NCI-H128 (cell line): ENCODE measurements around the gene KBTBD6.
"Not testable (repeated sequence)": the region's sequence is repeated elsewhere in the genome, so short reads cannot be mapped to it uniquely, and the experiment has no call there.

Experiments
- DNase-seq: peaks from one replicate; lab custom pipeline; 2025; ENCODE audit not compliant: unreplicated experiment; lab: John Stamatoyannopoulos, UW

KBTBD6 gene

DNA sequence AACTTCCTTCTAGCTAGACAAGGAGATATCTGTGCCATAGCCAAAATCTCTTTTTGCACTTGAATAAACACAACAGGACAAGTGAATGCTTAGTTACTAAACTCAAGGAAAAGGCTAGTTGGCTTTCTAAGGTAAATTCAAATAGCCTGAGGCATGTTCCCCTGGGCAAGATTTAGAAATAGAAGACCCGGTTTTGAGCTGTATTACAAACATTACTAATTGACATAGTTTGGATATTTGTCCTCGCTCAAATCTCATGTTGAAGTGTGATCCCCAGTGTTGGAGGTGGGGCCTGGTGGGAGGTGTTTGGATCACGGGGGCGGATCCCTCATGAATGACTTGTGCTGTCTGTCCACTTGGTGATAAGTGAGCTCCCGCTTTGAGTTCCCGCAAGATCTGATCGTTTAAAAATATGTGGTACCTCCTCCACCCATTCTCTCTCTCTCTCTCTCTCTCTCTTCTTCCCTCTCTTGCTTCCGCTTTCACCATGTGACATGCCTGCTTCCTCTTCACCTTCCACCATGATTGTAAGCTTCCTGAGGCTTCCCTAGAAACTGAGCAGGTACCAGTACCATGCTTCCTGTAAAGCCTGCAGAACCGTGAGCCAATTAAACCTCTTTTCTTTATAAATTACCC, 3.9 kb upstream of the KBTBD6 start:
- DNase-seq: no peak

DNA sequence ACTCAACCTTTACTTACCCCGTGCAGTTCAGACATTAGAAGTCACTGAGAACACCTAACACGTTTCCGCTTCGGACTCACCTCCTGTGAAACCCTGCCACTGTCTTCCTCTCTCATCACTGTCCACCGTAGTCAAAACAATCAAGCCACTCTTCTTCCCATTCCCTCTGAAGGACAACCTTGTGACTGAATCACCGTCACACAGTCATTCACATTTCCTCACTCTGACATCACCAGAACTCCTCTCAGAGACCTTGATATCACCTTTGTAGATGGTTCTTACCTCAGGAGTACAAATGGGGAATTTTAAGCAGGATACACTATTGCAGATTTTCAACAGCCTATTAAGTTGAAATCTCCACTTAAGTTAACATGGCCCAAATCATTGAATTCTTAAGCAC, 1.3 kb upstream of the KBTBD6 start:
- DNase-seq: no peak

GRCh38 chr13:41131660-41132511, 716 bp downstream of the KBTBD6 start:
- not testable (repeated sequence) for DNase-seq

GRCh38 chr13:41131189-41131588, 1.4 kb downstream of the KBTBD6 start:
- not testable (repeated sequence) for DNase-seq

GRCh38 chr13:41130356-41130755, 2.2 kb downstream of the KBTBD6 start:
- DNase-seq: no peak

GRCh38 chr13:41127701-41128100, 4.9 kb downstream of the KBTBD6 start:
- DNase-seq: no peak

GRCh38 chr13:41122838-41123237, 9.8 kb downstream of the KBTBD6 start:
- no peak for DNase-seq

GRCh38 chr13:41117869-41118268, 14.7 kb downstream of the KBTBD6 start:
- no peak for DNase-seq

DNA sequence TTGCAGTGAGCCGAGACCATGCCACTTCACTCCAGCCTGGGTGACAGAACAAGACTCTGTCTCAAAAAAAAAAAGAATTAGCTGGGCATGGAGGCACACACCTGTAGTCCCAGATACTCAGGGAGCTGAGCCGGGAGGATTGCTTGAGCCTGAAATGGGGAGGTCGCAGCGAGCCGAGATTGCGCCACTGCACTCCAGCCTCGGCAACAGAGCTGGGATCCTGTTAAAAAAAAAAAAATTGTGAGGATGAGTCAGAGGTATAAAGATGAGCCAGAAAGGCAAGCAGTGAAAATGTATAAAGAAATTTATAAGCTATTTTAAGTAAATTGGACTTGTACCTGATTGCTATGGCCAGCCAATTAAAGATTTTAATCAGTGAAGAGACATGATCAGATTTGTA, 21.1 kb downstream of the KBTBD6 start:
- DNase-seq: no peak

- no peak for DNase-seq
Measured at GRCh38 chr13:41107584-41108014, 25.0 kb downstream of the KBTBD6 start.

DNA sequence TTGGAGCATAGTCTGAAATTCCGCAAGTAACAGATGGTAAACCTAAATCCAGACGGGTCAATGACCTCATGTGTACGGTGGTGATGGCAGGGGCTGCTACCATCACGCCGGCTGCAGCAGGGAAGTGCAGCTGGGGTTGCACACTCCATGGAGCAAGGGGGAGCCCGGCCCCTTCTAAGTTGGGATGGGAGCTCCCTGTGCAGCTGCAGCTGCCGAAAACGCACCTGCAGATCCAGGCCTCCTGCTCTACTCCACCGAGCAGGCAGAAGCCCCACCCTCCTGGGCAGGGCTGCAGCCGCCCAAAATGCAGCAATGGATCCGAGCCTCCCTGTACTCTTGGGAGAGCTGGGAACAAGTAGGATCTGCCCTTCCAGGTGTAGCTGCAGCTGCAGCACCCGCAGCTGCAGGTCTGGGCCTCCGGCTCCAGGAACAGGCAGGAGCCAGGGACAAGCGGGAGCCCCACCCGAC, 25.5 kb downstream of the KBTBD6 start:
- no peak for DNase-seq

GRCh38 chr13:41099986-41100385, 32.6 kb downstream of the KBTBD6 start:
- DNase-seq: no peak

DNA sequence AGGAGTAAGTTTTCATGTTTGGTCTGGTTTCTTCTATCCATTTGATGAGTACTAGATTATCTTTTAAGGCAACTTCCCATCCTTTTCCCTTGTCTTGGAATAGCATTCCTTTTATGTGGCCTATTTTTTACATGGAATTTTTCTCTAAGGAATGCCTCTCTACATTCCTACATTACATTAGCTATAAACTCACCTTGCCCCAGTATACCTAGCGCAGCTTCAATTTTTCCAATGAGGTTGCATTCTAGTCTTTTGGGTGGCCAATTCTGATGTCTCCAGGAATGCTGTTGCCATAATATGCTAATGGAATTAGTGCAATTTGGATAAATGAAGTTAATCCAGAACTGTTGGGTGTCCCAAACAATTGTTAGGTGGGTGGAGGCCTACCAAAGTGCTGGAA, 33.8 kb downstream of the KBTBD6 start:
- no peak for DNase-seq

- DNase-seq: not testable (repeated sequence)
Measured at GRCh38 chr13:41095681-41096080, 36.9 kb downstream of the KBTBD6 start.

DNA sequence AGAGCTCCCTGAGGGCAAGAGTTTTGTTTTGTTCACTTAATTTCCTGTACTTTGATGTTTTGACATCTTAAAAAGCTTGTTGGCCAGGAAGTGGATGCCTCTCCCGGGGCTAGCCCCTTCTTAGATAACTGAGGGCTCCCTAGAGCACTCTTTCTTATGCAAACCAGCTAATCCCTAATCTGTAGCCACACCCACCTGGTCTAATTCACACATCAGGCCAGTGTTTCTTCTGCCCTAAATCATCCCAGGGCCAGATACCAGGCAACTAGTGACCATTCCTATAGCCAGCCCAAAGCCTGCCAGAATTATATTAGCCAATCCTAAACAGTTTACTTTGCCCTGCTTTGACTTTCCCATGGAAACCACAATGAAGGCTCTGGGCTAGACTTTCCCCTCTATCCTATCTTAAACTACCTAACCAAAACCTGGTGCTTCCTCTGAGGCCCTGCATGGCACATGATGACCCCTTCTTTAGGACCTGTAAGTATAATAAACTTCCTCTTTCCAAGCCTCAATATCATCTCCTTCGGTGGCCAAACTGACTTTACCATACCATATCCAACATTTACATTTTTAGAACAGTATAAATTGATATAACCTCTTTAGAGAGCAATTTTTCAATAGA, 46.5 kb downstream of the KBTBD6 start:
- DNase-seq: no peak

DNA sequence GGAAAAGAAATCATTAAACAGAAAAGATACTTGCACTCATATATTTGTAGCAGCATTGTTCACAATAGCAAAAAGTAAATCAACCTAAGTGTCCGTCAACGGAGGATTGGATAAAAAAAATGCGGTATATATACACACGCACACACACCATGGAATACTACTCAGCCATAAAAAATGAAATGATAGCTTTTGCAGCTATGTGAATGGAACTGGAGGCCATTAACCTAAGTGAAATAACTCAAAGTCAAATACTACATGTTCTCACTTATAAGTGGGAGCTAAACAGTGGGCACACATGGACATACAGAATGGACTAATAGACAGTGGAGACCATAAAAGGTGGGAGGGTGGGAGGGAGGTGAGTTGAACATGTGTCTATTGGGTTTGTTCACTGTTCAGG, 52.9 kb downstream of the KBTBD6 start:
- no peak for DNase-seq
